IMR-90 (cell line): ENCODE measurements around the gene FIBCD1. TPM values are rescaled to one million over a fixed set of nuclear protein-coding genes. Genes with fewer than 3 reads are reported as not detected.

ENCODE experiments used
- ATAC-seq: fragments of 200-7000 bp; cut with Tn5 transposase; 2 replicates; pipeline ENCODE4 v1.9.1; 2020; ENCODE audit warnings: low read depth, mild to moderate bottlenecking, moderate library complexity
- BruUV-seq: library from RNA; stranded (reverse); fragments of 400-500 nt; replicated peaks from 2 replicates; lab custom pipeline; 2021; lab: Mats Ljungman, UMichigan
- CTCF ChIA-PET: fragments of 300-600 bp; formaldehyde crosslinking; extraction: SDS; loops from one replicate; lab custom pipeline; 2021; ENCODE audit warnings: antibody characterized with exemption; lab: Yijun Ruan, JAX
- POLR2A ChIA-PET: fragments of 300-600 bp; sonication (Branson Sonifier 250); formaldehyde crosslinking; loops from one replicate; lab custom pipeline; 2022; ENCODE audit warnings: antibody characterized with exemption; ENCODE audit not compliant: unreplicated experiment; lab: Charles Lee
- DNase-seq: peaks from one replicate; pipeline ENCODE4 v3.0.0; 2013
- H2AFZ ChIP-seq: replicated peaks from 2 replicates; pipeline ENCODE3; 2013; ENCODE audit warnings: low read length, mild to moderate bottlenecking; ENCODE audit not compliant: poor library complexity
- H2AK5ac ChIP-seq: 2 replicates; pipeline ENCODE4 v1.6.1; 2013; ENCODE audit warnings: low read depth, low read length, inconsistent platforms
- H2AK9ac ChIP-seq: replicated peaks from 2 replicates; pipeline ENCODE3; 2013; ENCODE audit warnings: mild to moderate bottlenecking, low read depth, low read length, moderate library complexity; ENCODE audit not compliant: poor library complexity
- H2BK120ac ChIP-seq: 2 replicates; pipeline ENCODE4 v1.6.1; 2013; ENCODE audit warnings: low read depth, low read length, inconsistent platforms
- H2BK15ac ChIP-seq: 3 replicates; pipeline ENCODE4 v1.6.1; 2013; ENCODE audit warnings: low read depth, low read length, inconsistent platforms
- H2BK20ac ChIP-seq: 2 replicates; pipeline ENCODE4 v1.6.1; 2013; ENCODE audit warnings: low read depth, mild to moderate bottlenecking, inconsistent platforms, low read length, moderate library complexity
- H2BK5ac ChIP-seq: 2 replicates; pipeline ENCODE4 v1.6.1; 2013; ENCODE audit warnings: mild to moderate bottlenecking, low read depth, low read length, inconsistent platforms; ENCODE audit not compliant: poor library complexity, severe bottlenecking
- H3K14ac ChIP-seq: replicated peaks from 2 replicates; pipeline ENCODE4 v1.6.1; 2013; ENCODE audit warnings: low read depth, low read length, inconsistent platforms
- H3K18ac ChIP-seq: 2 replicates; pipeline ENCODE4 v1.6.1; 2013; ENCODE audit warnings: low read depth, low read length, control low read depth
- H3K23ac ChIP-seq: 2 replicates; pipeline ENCODE4 v1.6.1; 2013; ENCODE audit warnings: low read depth, low read length, inconsistent platforms
- H3K27ac ChIP-seq: 2 replicates; pipeline ENCODE4 v1.5.1; 2013; ENCODE audit warnings: mild to moderate bottlenecking, control low read depth, low read length; ENCODE audit not compliant: insufficient read depth
- H3K27me3 ChIP-seq: 2 replicates; pipeline ENCODE4 v1.6.1; 2013; ENCODE audit warnings: low read length; ENCODE audit not compliant: control insufficient read depth, insufficient read depth
- H3K36me3 ChIP-seq: 2 replicates; pipeline ENCODE4 v1.6.1; 2013; ENCODE audit warnings: low read length, mixed read lengths; ENCODE audit not compliant: control insufficient read depth, insufficient read depth
- H3K4ac ChIP-seq: 2 replicates; pipeline ENCODE4 v1.6.1; 2013; ENCODE audit warnings: low read depth, low read length, inconsistent platforms
- H3K4me1 ChIP-seq: 2 replicates; pipeline ENCODE4 v1.6.1; 2013; ENCODE audit warnings: low read length, mixed read lengths; ENCODE audit not compliant: control insufficient read depth, insufficient read depth
- H3K4me2 ChIP-seq: 2 replicates; pipeline ENCODE4 v1.6.1; 2013; ENCODE audit warnings: low read depth, mild to moderate bottlenecking, control low read depth, low read length, moderate library complexity
- H3K4me3 ChIP-seq: 2 replicates; pipeline ENCODE4 v1.5.1; 2013; ENCODE audit warnings: low read depth, mild to moderate bottlenecking, control low read depth, low read length, moderate library complexity; ENCODE audit not compliant: insufficient read depth
- H3K56ac ChIP-seq: 2 replicates; pipeline ENCODE4 v1.6.1; 2013; ENCODE audit warnings: low read length, inconsistent platforms; ENCODE audit not compliant: insufficient read depth; ENCODE audit errors: extremely low read depth
- H3K79me1 ChIP-seq, 2 experiments: 2 replicates each; pipeline ENCODE4 v1.6.1; 2013; ENCODE audit warnings: low read length in 2 of 2, inconsistent platforms in 1 of 2, low read depth in 1 of 2
- H3K9ac ChIP-seq: 2 replicates; pipeline ENCODE4 v1.6.1; 2013; ENCODE audit warnings: low read depth, low read length, control low read depth
- H3K9me1 ChIP-seq: 2 replicates; pipeline ENCODE4 v1.6.1; 2013; ENCODE audit warnings: low read length, inconsistent platforms; ENCODE audit not compliant: insufficient read depth
- H3K9me3 ChIP-seq: 2 replicates; pipeline ENCODE4 v1.6.1; 2013; ENCODE audit warnings: low read length; ENCODE audit not compliant: control insufficient read depth, insufficient read depth
- H4K20me1 ChIP-seq: 2 replicates; pipeline ENCODE4 v1.6.1; 2013; ENCODE audit warnings: low read length, inconsistent platforms; ENCODE audit not compliant: insufficient read depth
- H4K5ac ChIP-seq: 2 replicates; pipeline ENCODE4 v1.6.1; 2013; ENCODE audit warnings: mild to moderate bottlenecking, low read depth, low read length, control low read depth
- H4K8ac ChIP-seq, 2 experiments: 2 replicates each; pipeline ENCODE4 v1.6.1; 2013; ENCODE audit warnings: low read depth in 2 of 2, low read length in 2 of 2, control low read depth in 1 of 2, inconsistent platforms in 1 of 2
- H4K91ac ChIP-seq: 2 replicates; pipeline ENCODE4 v1.6.1; 2013; ENCODE audit warnings: low read depth, low read length, inconsistent platforms; ENCODE audit not compliant: insufficient read depth
- BHLHE40 ChIP-seq: fragments of 150-350 bp; IDR thresholded peaks from 2 replicates; pipeline ENCODE4 v1.6.1; 2016; ENCODE audit warnings: mild to moderate bottlenecking, low read depth, low read length
- NFE2L2 ChIP-seq: fragments of 150-350 bp; IDR thresholded peaks from 2 replicates; pipeline ENCODE4 v1.6.1; 2016; ENCODE audit warnings: low read depth, mild to moderate bottlenecking, low read length
- POLR2A ChIP-seq: IDR thresholded peaks from 2 replicates; pipeline ENCODE4 v1.6.1; 2012; ENCODE audit warnings: mild to moderate bottlenecking, low read depth, low read length
- WGBS, 2 experiments: methylation state at CpG; one replicate each; pipeline versions ENCODE4 v1.1.5 to v1.1.7; 2013; ENCODE audit warnings: missing lambda C conversion rate in 2 of 2; ENCODE audit not compliant: insufficient read length in 1 of 2; ENCODE audit errors: extremely low coverage in 2 of 2; 5-methylcytosine and 5-hydroxymethylcytosine counted together
- dilution Hi-C: fragments of 300-500 bp; cut with HindIII; formaldehyde crosslinking; loops from one replicate; pipeline ENCODE4 v1.14.3; 2018; ENCODE audit warnings: low sequenced_read_pairs; ENCODE audit not compliant: unreplicated experiment
- in situ Hi-C: fragments of 300-500 bp; cut with MboI; formaldehyde crosslinking; loops from 3 replicates; pipeline ENCODE4 v1.14.3; 2019; ENCODE audit warnings: low sequenced_read_pairs, inconsistent platforms, mixed read lengths
- intact Hi-C: fragments of 100-400 bp; cut with micrococcal nuclease; formaldehyde crosslinking; loops from 2 replicates; pipeline ENCODE4 v1.10.0; 2022
- polyA plus RNA-seq, 3 experiments: library from polyadenylated mRNA; depleted of rRNA; stranded (reverse); fragments of >200 nt; gene quantifications; 2 replicates each; pipeline ENCODE4 v1.2.3, GENCODE V29; 2012; ENCODE audit warnings: low replicate concordance in 1 of 3
- total RNA-seq: library from RNA; depleted of rRNA; stranded (reverse); fragments of >200 nt; gene quantifications from 2 replicates; pipeline ENCODE4 v1.2.3, GENCODE V29; 2012

The FIBCD1 gene
- total and polyA plus RNA-seq, 2 of the 4 experiments (the other 2 are of a cell fraction), result 1.1 to 10.1 TPM

GRCh38 chr9:130930804-130931349 lies 8.2 kb downstream of the FIBCD1 start:
- TF ChIP-seq NFE2L2, result no peak
- no peak for TF ChIP-seq BHLHE40
- no peak for TF ChIP-seq POLR2A
- Histone ChIP-seq H3K23ac (no peak overlapping the region), H4K20me1 (peaks cover 4% of the 10 kb centered on the region; the same call in 1 of the 2 replicates), H3K18ac (no peak overlapping the region), H4K91ac (peak overlapping the region; percentile 15; the same call in 1 of the 2 replicates), H4K5ac (no peak overlapping the region), H3K4me1 (peaks cover 33% of the 10 kb centered on the region), H3K79me1 (no peaks in the 10 kb centered on the region), H3K36me3 (no peaks in the 10 kb centered on the region), H3K4me3 (no peak overlapping the region), H2BK120ac (no peak overlapping the region), H2BK20ac (no peak overlapping the region), H3K9me3 (no peaks in the 10 kb centered on the region), H2BK15ac (no peak overlapping the region; the same call in 2 of the 3 replicates), H2BK5ac (no peak overlapping the region), H2AK5ac (peak overlapping the region; percentile 50), H3K4ac (no peak overlapping the region), H3K27me3 (no peaks in the 10 kb centered on the region), H2AFZ (no peak overlapping the region), H3K14ac (no peak overlapping the region), H3K9ac (no peak overlapping the region), H3K27ac (no peak overlapping the region), H3K56ac (no peak overlapping the region), H4K8ac (no peak overlapping the region), H3K4me2 (no peak overlapping the region), H2AK9ac (peak overlapping the region; percentile 69), H3K9me1 (peaks cover 6% of the 10 kb centered on the region; the same call in 1 of the 2 replicates)
- DNase-seq (no peak), ATAC-seq (no peak)
- no TSS peak for BruUV-seq
- ChIA-PET POLR2A (no interaction called here), CTCF (no interaction called here)
- dilution Hi-C loops, result no loop called here
- in situ Hi-C loops, result no loop called here
- intact Hi-C loops, result no loop called here
- WGBS, 2 experiments, result 100% methylated on average over 2 of the region's 15 CpGs; no CpG with 5 or more reads in 1 of the 2 experiments
